ENCODE results near the gene HELZ2. TPM values are rescaled to one million over a fixed set of nuclear protein-coding genes. Genes with fewer than 3 reads are reported as not detected.

The HELZ2 gene
- total and polyA plus RNA-seq, 10 of the 15 experiments (the other 5 are each of a cell fraction or from before 2014, with no cell fraction given) = 0.05 to 33.3 (median 6.2) TPM

- Histone ChIP-seq H2AFZ (ENCODE audit: control insufficient read depth, low read depth, low read length) (no peak overlapping the region), H3K27me3 (replicated peaks in 1 of 2; ENCODE audit: control insufficient read depth in 2 of 2, insufficient read depth in 2 of 2, low read length in 1 of 2) (no peaks in the 10 kb centered on the region; a peak in 1 of 4 replicates), H3K4me3 (no peak overlapping the region), H3K79me2 (ENCODE audit: control insufficient read depth, insufficient read depth, low read length) (no peaks in the 10 kb centered on the region), H3K4me1 (ENCODE audit: control insufficient read depth, insufficient read depth, low read length) (peaks cover 10% of the 10 kb centered on the region), H3K9me3 (replicated peaks; ENCODE audit: control insufficient read depth, insufficient read depth, low read length) (peaks cover 4% of the 10 kb centered on the region; the same call in 2 of the 3 replicates), H4K20me1 (ENCODE audit: control insufficient read depth, insufficient read depth) (no peaks in the 10 kb centered on the region), H3K36me3 (ENCODE audit: control insufficient read depth in 2 of 2, insufficient read depth in 2 of 2, low read length in 1 of 2) (peaks cover 0 to 2% of the 10 kb centered on the region in 2 experiments; a peak in 1 of 4 replicates), H3K27ac (ENCODE audit: control insufficient read depth, insufficient read depth) (no peak overlapping the region), H3K9ac (ENCODE audit: control insufficient read depth, insufficient read depth, low read length) (no peak overlapping the region), H3K4me2 (ENCODE audit: control insufficient read depth, insufficient read depth) (no peak overlapping the region)
- TF ChIP-seq MAX (IDR thresholded peaks at IDR 0.05; ENCODE audit: low read depth, low read length) = no peak
- no peak for TF ChIP-seq ZNF687 (IDR thresholded peaks at IDR 0.05)
- no peak for TF ChIP-seq NBN (IDR thresholded peaks at IDR 0.05)
- TF ChIP-seq E4F1 (IDR thresholded peaks at IDR 0.05; ENCODE audit: borderline replicate concordance, partially characterized antibody) = no peak
- no peak for TF ChIP-seq GABPA (IDR thresholded peaks at IDR 0.05; ENCODE audit: low read depth)
- no peak for TF ChIP-seq EGR1 (IDR thresholded peaks at IDR 0.05; ENCODE audit: borderline replicate concordance in 1 of 2, low read depth in 2 of 2, low read length in 2 of 2)
- no peak for TF ChIP-seq PML (IDR thresholded peaks at IDR 0.05; ENCODE audit: low read length)
- TF ChIP-seq NFYA (IDR thresholded peaks at IDR 0.05; ENCODE audit: borderline replicate concordance, low read depth, low read length) = no peak
- TF ChIP-seq SMARCA5 (IDR thresholded peaks at IDR 0.05) = no peak
- TF ChIP-seq SPI1 (IDR thresholded peaks at IDR 0.05; ENCODE audit: borderline replicate concordance, insufficient read depth, low read depth, low read length) = no peak
- TF ChIP-seq WRNIP1 (IDR thresholded peaks at IDR 0.05; ENCODE audit: borderline replicate concordance, low read depth, low read length) = no peak
- ATAC-seq (no peak), FAIRE-seq (no peak), DNase-seq (ENCODE audit: low read depth, low spot score) (no peak)
- intact Hi-C loops (cut with micrococcal nuclease; ENCODE audit: unreplicated experiment) (no loop called here), in situ Hi-C loops (cut with MboI) (no loop called here)
- ChIA-PET RAD21 (ENCODE audit: unreplicated experiment) (no interaction called here), POLR2A (no interaction called here), SMC1A (ENCODE audit: uncharacterized antibody, unreplicated experiment) (interaction anchor here (1.1 to 2.3 kb wide), 2 partner anchors 8 to 10 kb away, joined by 3 to 6 read pairs; partner anchors contain the start of gene PTK6), CTCF (interaction anchor here (2.7 kb wide), 1 partner anchor 10 kb away, joined by 13 read pairs; the partner anchor contains the start of gene PTK6)
- WGBS (ENCODE audit: insufficient coverage, insufficient replicate concordance, low lambda C conversion rate, missing lambda C conversion rate) = 80% methylated on average over 9 of the region's 9 CpGs
- BruUV-seq (replicated peaks) = no TSS peak
Measured at GRCh38 chr20:63527184-63527583, 46.9 kb downstream of the HELZ2 start.

Measured in GM12878 (cell line).